Vagina (tissue), 2 donors: Measurements from ENCODE around the gene SS18L1.

ENCODE experiments used
- CTCF ChIP-seq, 3 experiments: fragments of 450-650 bp in 2 of 3; fragments of 200-600 bp in 1 of 3; sonication (generic) in 1 of 3; IDR thresholded peaks; one replicate each; pipeline ENCODE4 v1.5.1; 2017 to 2019; ENCODE audit warnings: antibody characterized with exemption in 3 of 3, mild to moderate bottlenecking in 2 of 3, moderate library complexity in 2 of 3
- POLR2A ChIP-seq, 2 donors: fragments of 450-650 bp; IDR thresholded peaks; one replicate each; pipeline ENCODE4 v1.6.1; 2017; ENCODE audit warnings: antibody characterized with exemption in 2 of 2, mild to moderate bottlenecking in 2 of 2, moderate library complexity in 2 of 2
- POLR2AphosphoS5 ChIP-seq, 2 donors: sonication (generic); formaldehyde crosslinking; IDR thresholded peaks; one replicate each; pipeline ENCODE4 v1.9.0; 2017; ENCODE audit warnings: antibody characterized with exemption in 2 of 2, mild to moderate bottlenecking in 2 of 2, low read depth in 1 of 2; ENCODE audit not compliant: insufficient read depth in 1 of 2

- TF ChIP-seq POLR2A (IDR thresholded peaks at IDR 0.05): no peak
- no peak for TF ChIP-seq POLR2AphosphoS5 (IDR thresholded peaks at IDR 0.05; ENCODE audit: insufficient read depth in 1 of 2, low read depth in 1 of 2)
- TF ChIP-seq CTCF (IDR thresholded peaks at IDR 0.05): no peak
These were observed 24.5 kb upstream of the SS18L1 start for GRCh38 chr20:62119115-62119514.
